Measurements from ENCODE around the gene ARMC2. TPM values are rescaled to one million over a fixed set of nuclear protein-coding genes. Genes with fewer than 3 reads are reported as not detected.

The ARMC2 gene
- total RNA-seq, 1 donor, result 1.4 TPM

DNA sequence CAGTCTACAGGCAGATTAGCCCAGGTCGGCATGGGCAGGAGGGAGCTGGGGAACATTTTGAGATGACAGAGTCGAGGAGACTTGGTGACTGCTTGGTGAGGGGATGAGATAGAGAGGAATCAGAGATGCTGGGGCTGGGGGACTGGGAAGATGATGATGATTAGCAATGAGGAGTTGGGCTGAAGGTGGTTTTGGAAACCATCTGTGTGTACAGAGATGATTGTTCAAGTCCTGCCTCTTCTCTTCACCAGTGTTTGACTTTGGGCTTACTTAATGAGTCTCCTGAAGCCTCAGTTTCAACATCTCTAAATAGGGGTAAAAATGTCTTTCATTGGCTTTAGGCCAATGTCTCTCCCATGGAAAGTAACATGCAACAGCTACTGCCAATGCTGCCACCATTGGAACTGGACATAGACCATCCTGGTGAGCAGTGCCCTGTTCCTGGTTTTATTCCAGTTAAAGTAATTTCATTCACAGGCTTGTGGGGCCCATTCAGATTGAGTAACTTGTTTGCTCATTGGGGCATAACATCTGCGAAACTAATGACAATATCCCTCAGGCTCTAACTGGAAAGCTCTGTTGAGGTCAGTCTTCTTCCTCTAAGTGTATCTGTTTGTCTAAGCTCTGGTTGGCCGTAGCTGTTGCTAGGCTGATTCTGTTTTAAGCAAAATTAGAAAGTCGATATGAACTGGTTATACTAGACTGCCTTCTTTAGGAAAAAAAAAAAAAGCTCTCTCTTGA lies 99.1 kb downstream of the ARMC2 start:
- Histone ChIP-seq H3K79me2 (ENCODE audit: insufficient read depth, low read length) (no peaks in the 10 kb centered on the region), H2AFZ (ENCODE audit: low read length) (no peak overlapping the region), H4K20me1 (ENCODE audit: insufficient read depth, low read length) (no peaks in the 10 kb centered on the region), H3K36me3 (ENCODE audit: insufficient read depth, low read length) (no peaks in the 10 kb centered on the region), H3K4me3 (ENCODE audit: insufficient read depth, low read length) (no peak overlapping the region), H3K9me3 (ENCODE audit: low read depth, low read length) (no peaks in the 10 kb centered on the region), H3K4me2 (ENCODE audit: insufficient read depth, low read length) (peak overlapping the region; percentile 14), H3K4me1 (ENCODE audit: insufficient read depth, low read length) (peaks cover 45% of the 10 kb centered on the region), H3K27me3 (ENCODE audit: insufficient read depth, low read length) (no peaks in the 10 kb centered on the region), H3K27ac (ENCODE audit: low read depth, low read length) (peak overlapping the region; percentile 92)
- peak; percentile 88 for DNase-seq (ENCODE audit: insufficient read length, low spot score, missing footprints)
- TF ChIP-seq, protein P1, sequence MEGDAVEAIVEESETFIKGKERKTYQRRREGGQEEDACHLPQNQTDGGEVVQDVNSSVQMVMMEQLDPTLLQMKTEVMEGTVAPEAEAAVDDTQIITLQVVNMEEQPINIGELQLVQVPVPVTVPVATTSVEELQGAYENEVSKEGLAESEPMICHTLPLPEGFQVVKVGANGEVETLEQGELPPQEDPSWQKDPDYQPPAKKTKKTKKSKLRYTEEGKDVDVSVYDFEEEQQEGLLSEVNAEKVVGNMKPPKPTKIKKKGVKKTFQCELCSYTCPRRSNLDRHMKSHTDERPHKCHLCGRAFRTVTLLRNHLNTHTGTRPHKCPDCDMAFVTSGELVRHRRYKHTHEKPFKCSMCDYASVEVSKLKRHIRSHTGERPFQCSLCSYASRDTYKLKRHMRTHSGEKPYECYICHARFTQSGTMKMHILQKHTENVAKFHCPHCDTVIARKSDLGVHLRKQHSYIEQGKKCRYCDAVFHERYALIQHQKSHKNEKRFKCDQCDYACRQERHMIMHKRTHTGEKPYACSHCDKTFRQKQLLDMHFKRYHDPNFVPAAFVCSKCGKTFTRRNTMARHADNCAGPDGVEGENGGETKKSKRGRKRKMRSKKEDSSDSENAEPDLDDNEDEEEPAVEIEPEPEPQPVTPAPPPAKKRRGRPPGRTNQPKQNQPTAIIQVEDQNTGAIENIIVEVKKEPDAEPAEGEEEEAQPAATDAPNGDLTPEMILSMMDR (IDR thresholded peaks at IDR 0.05; ENCODE audit: extremely low read depth, low read depth, low read length), result no peak

DNA sequence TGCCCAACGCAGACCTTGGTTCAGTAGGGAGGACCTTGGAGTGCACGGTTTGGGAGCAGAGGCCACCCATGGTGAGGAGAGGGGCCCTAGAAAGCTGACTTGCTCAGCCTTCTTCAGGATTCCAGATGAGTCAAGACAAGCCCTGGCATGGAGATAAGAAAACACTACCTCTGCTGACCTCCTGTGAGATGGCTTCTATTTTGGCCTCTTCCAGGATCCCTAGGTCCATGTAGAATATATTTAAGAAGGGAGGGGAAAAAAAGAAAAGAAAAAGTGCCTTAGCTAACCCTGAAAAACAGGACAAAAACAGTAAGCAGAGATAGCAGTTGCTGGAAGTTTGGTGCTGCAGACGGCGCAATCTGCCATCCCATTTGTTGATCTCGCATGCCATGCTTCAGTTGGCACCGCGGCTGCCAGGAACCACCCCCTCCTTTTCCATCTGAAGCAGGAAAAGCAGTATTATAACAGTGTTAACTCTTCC lies 100.0 kb downstream of the ARMC2 start:
- peak; percentile 56 for DNase-seq (ENCODE audit: insufficient read length, low spot score, missing footprints)
- Histone ChIP-seq H4K20me1 (ENCODE audit: insufficient read depth, low read length) (no peaks in the 10 kb centered on the region), H3K27ac (ENCODE audit: low read depth, low read length) (peak overlapping the region; percentile 92), H3K79me2 (ENCODE audit: insufficient read depth, low read length) (no peaks in the 10 kb centered on the region), H2AFZ (ENCODE audit: low read length) (peak overlapping the region; percentile 39), H3K36me3 (ENCODE audit: insufficient read depth, low read length) (no peaks in the 10 kb centered on the region), H3K4me2 (ENCODE audit: insufficient read depth, low read length) (peak overlapping the region; percentile 15), H3K27me3 (ENCODE audit: insufficient read depth, low read length) (no peaks in the 10 kb centered on the region), H3K9me3 (ENCODE audit: low read depth, low read length) (no peaks in the 10 kb centered on the region), H3K4me3 (ENCODE audit: insufficient read depth, low read length) (no peak overlapping the region), H3K4me1 (ENCODE audit: insufficient read depth, low read length) (peaks cover 51% of the 10 kb centered on the region)
- TF ChIP-seq, protein P1 (IDR thresholded peaks at IDR 0.05; ENCODE audit: extremely low read depth, low read depth, low read length), result no peak

DNA sequence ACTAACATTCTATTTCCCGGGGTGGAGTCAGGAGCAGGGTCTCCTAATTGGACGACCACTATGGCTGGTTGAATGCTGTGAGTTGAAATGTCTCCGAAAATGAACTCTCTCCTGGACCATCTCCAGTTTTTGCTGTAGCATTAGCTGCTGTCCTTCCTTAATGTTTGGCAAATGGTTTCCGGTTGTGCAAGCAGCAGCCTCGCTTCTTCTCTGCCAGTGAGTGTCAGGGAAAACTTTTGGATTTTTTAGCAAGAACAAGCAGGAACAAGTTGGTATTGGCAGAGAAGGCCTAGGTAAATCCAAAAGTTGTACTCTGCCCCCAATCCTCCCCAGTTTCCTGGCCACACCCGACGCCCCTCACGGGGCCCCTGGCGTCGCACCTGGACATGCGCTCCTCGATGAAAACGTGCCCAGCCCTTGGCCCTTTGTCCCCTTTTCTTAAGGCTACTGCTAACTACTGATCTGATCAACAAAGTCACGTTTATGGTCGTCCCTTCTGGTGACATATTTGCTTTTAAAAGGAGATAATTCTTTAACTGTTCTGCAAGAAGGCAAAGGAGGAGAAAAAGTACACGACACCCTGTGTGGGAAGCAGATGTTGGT lies 103.2 kb downstream of the ARMC2 start:
- no peaks in the 10 kb centered on the region for H3K79me2 ChIP-seq (ENCODE audit: insufficient read depth, low read length)
- no peaks in the 10 kb centered on the region for H3K36me3 ChIP-seq (ENCODE audit: insufficient read depth, low read length)
- peaks cover 28% of the 10 kb centered on the region for H3K4me1 ChIP-seq (ENCODE audit: insufficient read depth, low read length)
- no peak overlapping the region for H3K4me2 ChIP-seq (ENCODE audit: insufficient read depth, low read length)
- H3K27ac ChIP-seq (ENCODE audit: low read depth, low read length), result no peak overlapping the region
- no peak for DNase-seq (ENCODE audit: insufficient read length, low spot score, missing footprints)
- TF ChIP-seq, protein P1 (IDR thresholded peaks at IDR 0.05; ENCODE audit: extremely low read depth, low read depth, low read length), result no peak
- H3K9me3 ChIP-seq (ENCODE audit: low read depth, low read length), result no peaks in the 10 kb centered on the region
- H3K4me3 ChIP-seq (ENCODE audit: insufficient read depth, low read length), result no peak overlapping the region
- no peak overlapping the region for H2AFZ ChIP-seq (ENCODE audit: low read length)
- H3K27me3 ChIP-seq (ENCODE audit: insufficient read depth, low read length), result no peaks in the 10 kb centered on the region
- no peaks in the 10 kb centered on the region for H4K20me1 ChIP-seq (ENCODE audit: insufficient read depth, low read length)

DNA sequence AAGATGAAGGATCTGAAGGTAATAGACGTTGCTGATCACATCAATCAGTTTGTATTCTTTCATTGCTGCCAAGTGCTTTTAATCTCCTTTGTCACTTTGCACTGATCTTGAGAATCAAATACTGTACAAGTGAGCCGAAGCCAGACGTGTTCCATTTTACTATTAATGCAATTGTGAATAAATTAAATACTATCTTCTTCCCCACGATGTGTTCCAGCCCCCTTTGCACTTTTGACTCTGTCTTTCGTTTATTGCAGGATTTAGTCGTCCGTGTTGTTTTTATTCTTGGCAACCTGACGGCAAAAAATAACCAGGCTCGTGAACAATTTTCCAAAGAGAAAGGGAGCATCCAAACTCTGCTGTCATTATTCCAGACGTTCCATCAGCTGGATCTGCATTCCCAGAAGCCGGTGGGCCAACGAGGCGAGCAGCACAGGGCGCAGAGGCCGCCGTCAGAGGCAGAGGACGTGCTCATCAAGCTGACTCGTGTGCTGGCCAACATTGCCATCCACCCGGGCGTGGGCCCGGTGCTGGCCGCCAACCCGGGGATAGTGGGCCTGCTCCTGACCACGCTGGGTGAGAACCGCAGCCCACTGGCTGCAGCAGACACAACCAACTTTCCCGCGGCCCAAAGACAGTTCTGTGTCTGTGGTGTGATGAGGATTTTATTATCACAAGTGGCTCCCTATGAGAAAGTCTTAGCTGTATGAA lies 104.7 kb downstream of the ARMC2 start:
- H3K79me2 ChIP-seq (ENCODE audit: insufficient read depth, low read length), result no peaks in the 10 kb centered on the region
- H3K27ac ChIP-seq (ENCODE audit: low read depth, low read length), result no peak overlapping the region
- DNase-seq (ENCODE audit: insufficient read length, low spot score, missing footprints), result peak; percentile 30
- H3K27me3 ChIP-seq (ENCODE audit: insufficient read depth, low read length), result no peaks in the 10 kb centered on the region
- no peaks in the 10 kb centered on the region for H3K9me3 ChIP-seq (ENCODE audit: low read depth, low read length)
- H4K20me1 ChIP-seq (ENCODE audit: insufficient read depth, low read length), result no peaks in the 10 kb centered on the region
- peak overlapping the region; percentile 57 for H2AFZ ChIP-seq (ENCODE audit: low read length)
- peak overlapping the region; percentile 5 for H3K4me2 ChIP-seq (ENCODE audit: insufficient read depth, low read length)
- TF ChIP-seq, protein P1 (IDR thresholded peaks at IDR 0.05; ENCODE audit: extremely low read depth, low read depth, low read length), result no peak
- H3K4me1 ChIP-seq (ENCODE audit: insufficient read depth, low read length), result peaks cover 17% of the 10 kb centered on the region
- H3K4me3 ChIP-seq (ENCODE audit: insufficient read depth, low read length), result no peak overlapping the region
- no peaks in the 10 kb centered on the region for H3K36me3 ChIP-seq (ENCODE audit: insufficient read depth, low read length)
